IPS DF 6.9 (cell line): ENCODE data around the gene COL15A1.
A peak's percentile ranks its signal among the peaks of the same experiment; 100 is the strongest.

ENCODE experiments used
- DNase-seq: peaks from one replicate; pipeline ENCODE4 v3.0.0-alpha.2; 2013; ENCODE audit warnings: low read depth, low spot score
- H3K27ac ChIP-seq: one replicate; pipeline ENCODE4 v1.5.1; 2013; ENCODE audit warnings: low read length, control low read depth
- H3K27me3 ChIP-seq: 2 replicates; pipeline ENCODE4 v1.6.1; 2013; ENCODE audit warnings: mild to moderate bottlenecking, low read length; ENCODE audit not compliant: control insufficient read depth, insufficient read depth
- H3K36me3 ChIP-seq: 2 replicates; pipeline ENCODE4 v1.6.1; 2013; ENCODE audit warnings: low read length; ENCODE audit not compliant: control insufficient read depth, insufficient read depth
- H3K4me1 ChIP-seq: 2 replicates; pipeline ENCODE4 v1.6.1; 2013; ENCODE audit warnings: low read length; ENCODE audit not compliant: control insufficient read depth, insufficient read depth
- H3K4me3 ChIP-seq: 2 replicates; pipeline ENCODE4 v1.5.1; 2013; ENCODE audit warnings: mild to moderate bottlenecking, low read length
- H3K9me3 ChIP-seq: 2 replicates; pipeline ENCODE4 v1.6.1; 2013; ENCODE audit warnings: low read length, inconsistent platforms; ENCODE audit not compliant: control insufficient read depth, insufficient read depth
- whole genome bisulfite sequencing: extraction: QIAGEN DNeasy Blood & Tissue Kit; methylation state at CpG from one replicate; pipeline ENCODE4 v1.1.7; 2013; ENCODE audit warnings: mixed read lengths, missing lambda C conversion rate; ENCODE audit not compliant: insufficient read length, insufficient coverage; 5-methylcytosine and 5-hydroxymethylcytosine counted together

Gene COL15A1

GRCh38 chr9:98992107-98992884, 48.6 kb downstream of the COL15A1 start:
- Histone ChIP-seq H3K9me3 (peaks cover 2% of the 10 kb centered on the region; the same call in 1 of the 2 replicates), H3K4me1 (no peaks in the 10 kb centered on the region), H3K36me3 (no peaks in the 10 kb centered on the region), H3K27me3 (no peaks in the 10 kb centered on the region), H3K27ac (no peak overlapping the region), H3K4me3 (no peak overlapping the region)
- WGBS, result no CpG with 5 or more reads among the region's 33 CpGs
- no peak for DNase-seq

GRCh38 chr9:98992885-98993569, 49.3 kb downstream of the COL15A1 start:
- WGBS, result no CpG with 5 or more reads among the region's 6 CpGs

GRCh38 chr9:98993570-98993945, 49.9 kb downstream of the COL15A1 start:
- H3K36me3 ChIP-seq, result no peaks in the 10 kb centered on the region
- no peak overlapping the region for H3K4me3 ChIP-seq
- H3K27ac ChIP-seq, result no peak overlapping the region
- no peak for DNase-seq
- H3K27me3 ChIP-seq, result no peaks in the 10 kb centered on the region
- WGBS, result no CpG with 5 or more reads among the region's 6 CpGs
- no peaks in the 10 kb centered on the region for H3K4me1 ChIP-seq
- peaks cover 2% of the 10 kb centered on the region; the same call in 1 of the 2 replicates for H3K9me3 ChIP-seq

More at GRCh38 chr9:98992885-98993569, 49.3 kb downstream of the COL15A1 start:
- H3K27me3 ChIP-seq, result no peaks in the 10 kb centered on the region
- DNase-seq, result no peak
- H3K36me3 ChIP-seq, result no peaks in the 10 kb centered on the region
- peaks cover 2% of the 10 kb centered on the region; the same call in 1 of the 2 replicates for H3K9me3 ChIP-seq
- H3K27ac ChIP-seq, result no peak overlapping the region
- H3K4me1 ChIP-seq, result no peaks in the 10 kb centered on the region
- H3K4me3 ChIP-seq, result no peak overlapping the region

GRCh38 chr9:98994172-98995058, 50.7 kb downstream of the COL15A1 start:
- H3K9me3 ChIP-seq, result peaks cover 2% of the 10 kb centered on the region; the same call in 1 of the 2 replicates

GRCh38 chr9:98995059-98995671, 51.5 kb downstream of the COL15A1 start:
- H3K36me3 ChIP-seq, result no peaks in the 10 kb centered on the region
- no peak for DNase-seq
- H3K27ac ChIP-seq, result no peak overlapping the region
- H3K9me3 ChIP-seq, result peaks cover 2% of the 10 kb centered on the region; the same call in 1 of the 2 replicates
- no peak overlapping the region for H3K4me3 ChIP-seq
- H3K27me3 ChIP-seq, result no peaks in the 10 kb centered on the region
- no peaks in the 10 kb centered on the region for H3K4me1 ChIP-seq
- WGBS, result no CpG with 5 or more reads among the region's 3 CpGs

More at GRCh38 chr9:98994172-98995058, 50.7 kb downstream of the COL15A1 start:
- H3K4me3 ChIP-seq, result no peak overlapping the region
- no peak overlapping the region for H3K27ac ChIP-seq
- H3K4me1 ChIP-seq, result no peaks in the 10 kb centered on the region
- DNase-seq, result no peak
- WGBS, result no CpG with 5 or more reads among the region's 12 CpGs
- H3K27me3 ChIP-seq, result no peaks in the 10 kb centered on the region
- H3K36me3 ChIP-seq, result no peaks in the 10 kb centered on the region

GRCh38 chr9:98995971-98996504, 52.3 kb downstream of the COL15A1 start:
- no peaks in the 10 kb centered on the region for H3K27me3 ChIP-seq
- WGBS, result no CpG with 5 or more reads among the region's 7 CpGs
- no peak overlapping the region for H3K27ac ChIP-seq
- peaks cover 2% of the 10 kb centered on the region; the same call in 1 of the 2 replicates for H3K9me3 ChIP-seq
- no peaks in the 10 kb centered on the region for H3K4me1 ChIP-seq
- H3K36me3 ChIP-seq, result no peaks in the 10 kb centered on the region
- no peak for DNase-seq
- H3K4me3 ChIP-seq, result no peak overlapping the region

GRCh38 chr9:98997604-98998003, 53.9 kb downstream of the COL15A1 start:
- H3K27me3 ChIP-seq, result no peaks in the 10 kb centered on the region
- no CpG with 5 or more reads among the region's 4 CpGs for WGBS
- peaks cover 2% of the 10 kb centered on the region; the same call in 1 of the 2 replicates for H3K9me3 ChIP-seq
- no peaks in the 10 kb centered on the region for H3K4me1 ChIP-seq
- H3K4me3 ChIP-seq, result no peak overlapping the region
- no peak for DNase-seq
- H3K36me3 ChIP-seq, result no peaks in the 10 kb centered on the region
- no peak overlapping the region for H3K27ac ChIP-seq

- no peaks in the 10 kb centered on the region for H3K27me3 ChIP-seq
- H3K27ac ChIP-seq, result no peak overlapping the region
- no peaks in the 10 kb centered on the region for H3K9me3 ChIP-seq
- DNase-seq, result peak; percentile 71
- no peaks in the 10 kb centered on the region for H3K36me3 ChIP-seq
- WGBS, result no CpG with 5 or more reads among the region's 19 CpGs
- H3K4me3 ChIP-seq, result no peak overlapping the region
- no peaks in the 10 kb centered on the region for H3K4me1 ChIP-seq
Measured at GRCh38 chr9:98998441-98999151, 54.9 kb downstream of the COL15A1 start.

- no peaks in the 10 kb centered on the region for H3K4me1 ChIP-seq
- H3K27ac ChIP-seq, result no peak overlapping the region
- no CpG with 5 or more reads among the region's 6 CpGs for WGBS
- no peaks in the 10 kb centered on the region for H3K36me3 ChIP-seq
- no peak overlapping the region for H3K4me3 ChIP-seq
- H3K9me3 ChIP-seq, result no peaks in the 10 kb centered on the region
- no peak for DNase-seq
- H3K27me3 ChIP-seq, result no peaks in the 10 kb centered on the region
Measured at GRCh38 chr9:98999152-98999525, 55.4 kb downstream of the COL15A1 start.
